Stimulated activated CD4-positive, alpha-beta T cell treated with anti-CD3 and anti-CD28 coated beads, Interleukin-1b, Interleukin-23, amount 100 ng/mL, for 1 hour (primary cell): Measurements from ENCODE around the gene SREBF2.

Experiments used
- DNase-seq, 2 donors: peaks; one replicate each; pipeline ENCODE4 v3.0.0-alpha.2; 2020; ENCODE audit warnings: low read depth in 2 of 2

Gene SREBF2

DNA sequence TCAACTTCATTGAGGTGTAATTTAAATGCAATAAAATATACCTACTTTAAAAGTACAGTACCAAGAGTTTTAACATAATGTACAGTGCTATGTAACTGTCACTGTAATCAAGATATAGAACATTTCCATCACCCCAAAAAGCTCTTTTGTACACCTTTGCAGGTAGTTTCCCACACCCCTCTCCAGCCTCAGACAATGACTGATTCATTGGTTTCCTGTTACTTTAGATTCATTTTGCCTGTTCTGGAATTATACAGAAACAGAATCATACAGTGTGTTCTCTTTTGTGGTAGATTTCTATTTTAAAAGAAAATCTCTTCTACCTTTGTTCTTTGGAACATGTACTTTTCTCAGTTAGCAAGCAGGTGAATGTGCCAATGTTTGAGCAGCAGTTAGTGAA is 43.8 kb downstream of the SREBF2 start:
- DNase-seq: no peak

GRCh38 chr22:41880653-41881052 is 47.7 kb downstream of the SREBF2 start:
- no peak for DNase-seq

DNA sequence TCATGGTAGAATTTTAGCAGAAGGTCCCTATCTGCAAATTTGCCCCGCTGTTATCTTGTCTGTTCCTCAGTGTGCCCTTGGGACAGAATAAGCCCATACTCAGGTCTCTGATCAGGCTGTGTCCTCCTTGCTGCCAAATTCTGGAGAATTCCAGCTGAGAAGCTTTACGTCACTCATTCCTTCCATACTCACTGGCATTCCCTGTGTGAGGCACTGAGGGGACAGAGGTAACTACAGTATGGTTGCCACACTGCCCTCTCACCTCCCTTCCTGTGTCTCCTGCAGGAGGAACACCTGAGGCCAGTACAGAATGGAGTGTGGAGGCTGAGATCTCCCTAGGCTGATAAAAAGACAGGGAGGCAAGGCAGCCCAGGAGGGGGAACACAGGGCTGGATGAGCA is 50.5 kb downstream of the SREBF2 start:
- no peak for DNase-seq

- DNase-seq: no peak
Measured at GRCh38 chr22:41885116-41885515, 52.2 kb downstream of the SREBF2 start.

DNA sequence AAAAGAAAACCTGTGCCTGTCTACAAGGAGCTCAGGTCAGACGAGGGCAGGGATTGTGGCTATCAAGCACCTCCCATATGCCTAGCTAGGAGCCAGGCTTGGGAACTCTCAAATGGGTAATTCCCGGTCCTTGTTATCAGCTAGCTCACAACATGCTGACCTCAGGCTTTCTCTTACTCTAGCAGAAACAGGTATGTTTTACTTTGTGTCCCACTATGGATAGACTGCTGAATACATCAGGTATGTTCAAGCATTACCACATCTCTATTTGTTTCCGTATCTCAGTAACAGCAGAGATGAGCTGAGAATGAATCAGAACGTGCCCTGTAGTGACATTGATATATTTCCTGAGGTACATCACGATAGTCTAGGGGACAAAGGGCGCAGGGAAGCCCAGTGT is 52.6 kb downstream of the SREBF2 start:
- no peak for DNase-seq

DNA sequence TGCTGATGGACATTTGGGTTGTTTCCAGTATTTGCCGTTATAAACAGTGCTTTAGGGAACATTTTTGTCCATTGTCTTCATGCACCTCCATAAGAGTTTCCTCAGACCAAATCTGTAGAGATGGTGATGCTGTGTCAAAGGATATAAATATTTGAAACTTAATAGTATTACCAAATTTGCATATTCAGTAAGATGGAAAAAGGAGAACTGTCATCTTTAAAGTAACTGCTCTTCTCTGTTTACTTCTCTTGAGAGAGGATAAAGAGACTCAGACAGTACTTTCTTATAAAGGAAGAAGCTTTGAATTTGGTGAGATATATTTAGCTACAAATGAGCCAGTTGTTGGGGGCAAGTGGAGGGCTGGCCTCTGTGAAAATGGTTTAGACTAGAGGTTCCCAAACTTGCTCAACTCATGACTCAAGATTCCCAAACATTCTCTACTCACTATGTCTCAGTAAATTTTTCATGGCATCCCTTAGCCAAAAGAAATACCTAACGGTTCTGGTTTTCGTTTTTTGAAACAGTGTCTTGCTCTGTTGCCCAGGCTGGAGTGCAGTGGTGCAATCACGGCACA is 55.8 kb downstream of the SREBF2 start:
- no peak for DNase-seq

DNA sequence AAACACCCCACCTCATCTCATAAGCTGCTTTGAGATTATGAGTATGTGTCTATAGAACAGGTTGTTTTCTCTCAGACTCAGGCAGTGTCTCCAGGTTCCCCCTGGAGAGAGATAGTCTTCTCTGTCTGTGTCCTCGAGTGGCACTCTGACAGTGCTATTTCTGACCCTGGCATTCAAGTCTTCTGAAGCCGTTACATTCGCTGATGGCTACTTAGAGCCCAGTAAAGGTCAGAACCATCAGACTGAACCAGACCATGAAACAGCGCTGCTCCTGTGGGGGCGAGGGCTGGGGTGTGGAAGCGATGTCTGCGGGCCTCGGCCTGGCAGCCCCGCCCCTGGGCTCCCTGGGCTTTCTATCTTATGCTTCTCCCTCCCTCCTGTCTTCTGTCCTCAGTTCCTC is 58.5 kb downstream of the SREBF2 start:
- DNase-seq: no peak

DNA sequence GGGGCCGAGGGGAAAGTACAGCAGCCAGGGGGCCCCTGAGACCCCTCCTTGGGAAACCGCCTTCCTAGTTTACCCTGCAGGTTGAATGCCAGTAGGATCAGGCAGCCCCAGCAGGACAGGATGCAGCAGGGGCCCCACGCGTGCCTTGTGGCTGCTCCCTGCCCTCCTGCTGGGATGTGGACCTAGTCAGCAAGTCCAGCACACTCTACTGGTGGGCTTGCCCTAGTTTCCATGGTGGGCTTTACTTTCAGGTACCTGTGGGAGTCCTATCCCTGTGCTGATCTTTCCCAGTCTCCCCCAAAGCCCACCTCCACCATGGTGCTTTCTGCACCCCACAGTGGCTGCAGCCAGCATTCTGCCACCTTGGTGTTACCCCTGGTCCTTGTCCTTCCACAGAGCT is 59.8 kb downstream of the SREBF2 start:
- no peak for DNase-seq

DNA sequence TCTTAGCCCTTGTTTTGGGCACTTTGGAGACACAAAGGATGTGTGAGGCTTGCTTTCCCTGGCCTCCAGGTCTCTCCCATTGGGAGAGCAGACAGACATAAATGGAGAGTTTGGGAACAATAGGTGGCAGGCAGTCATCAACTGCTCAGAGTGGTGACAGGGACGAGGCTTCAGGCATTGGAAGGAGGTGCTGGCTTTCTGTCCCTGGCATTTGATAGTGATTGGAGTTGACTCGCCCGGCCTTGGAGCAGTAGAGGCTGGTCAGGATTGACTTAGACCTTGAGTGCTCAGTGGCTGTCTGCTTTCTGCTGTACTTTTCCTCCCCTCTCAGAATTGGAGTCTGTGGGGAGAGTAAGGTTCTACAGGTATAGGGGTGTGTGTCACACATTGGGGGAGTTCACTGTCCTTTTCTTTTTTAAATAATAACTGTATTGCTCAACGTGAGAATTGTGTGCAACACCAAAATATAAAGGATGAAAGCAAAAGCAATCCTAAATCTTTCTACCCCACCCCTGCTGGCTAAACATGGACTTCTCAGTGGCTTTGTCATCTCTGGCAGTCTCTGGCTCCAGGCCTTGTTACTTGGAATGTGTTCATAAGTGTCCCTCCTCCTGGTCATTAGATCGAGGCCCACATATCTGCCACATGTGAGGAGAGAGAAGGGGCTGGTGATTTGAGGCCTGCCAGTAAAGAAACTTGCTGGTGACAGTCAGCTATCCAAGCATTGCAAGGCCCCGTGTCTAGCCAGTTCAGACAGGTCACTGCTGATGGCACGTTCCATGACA is 60.9 kb downstream of the SREBF2 start:
- DNase-seq: no peak

- no peak for DNase-seq
Measured at GRCh38 chr22:41898645-41899044, 65.7 kb downstream of the SREBF2 start.

- DNase-seq: no peak
Measured at GRCh38 chr22:41899110-41899509, 66.2 kb downstream of the SREBF2 start.

GRCh38 chr22:41899992-41900651 is 67.2 kb downstream of the SREBF2 start:
- no peak for DNase-seq

- DNase-seq: no peak
Measured at GRCh38 chr22:41900652-41901312, 67.9 kb downstream of the SREBF2 start.

DNA sequence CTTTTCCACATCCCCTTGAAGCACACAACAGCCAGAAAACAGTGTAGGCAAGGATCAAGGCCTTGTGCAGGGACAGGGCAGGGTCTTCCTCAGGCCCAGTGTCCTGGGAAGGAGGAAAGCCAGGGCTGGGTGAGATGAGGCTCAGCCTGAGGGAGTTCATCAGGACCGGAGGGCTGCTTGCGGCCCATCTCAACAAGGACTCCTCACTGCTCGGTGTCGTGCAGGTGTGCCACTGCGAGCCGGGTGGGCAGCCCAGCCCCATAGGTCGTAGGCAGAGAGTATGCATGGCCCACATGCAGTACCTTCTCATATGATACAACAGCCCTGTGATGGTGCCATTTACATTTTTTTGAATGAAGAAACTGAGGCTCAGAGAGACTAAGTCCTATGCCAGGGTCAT is 69.1 kb downstream of the SREBF2 start:
- no peak for DNase-seq

- DNase-seq: no peak
Measured at GRCh38 chr22:41902932-41903421, 70.1 kb downstream of the SREBF2 start.

- no peak for DNase-seq
Measured at GRCh38 chr22:41904450-41905410, 71.8 kb downstream of the SREBF2 start.

DNA sequence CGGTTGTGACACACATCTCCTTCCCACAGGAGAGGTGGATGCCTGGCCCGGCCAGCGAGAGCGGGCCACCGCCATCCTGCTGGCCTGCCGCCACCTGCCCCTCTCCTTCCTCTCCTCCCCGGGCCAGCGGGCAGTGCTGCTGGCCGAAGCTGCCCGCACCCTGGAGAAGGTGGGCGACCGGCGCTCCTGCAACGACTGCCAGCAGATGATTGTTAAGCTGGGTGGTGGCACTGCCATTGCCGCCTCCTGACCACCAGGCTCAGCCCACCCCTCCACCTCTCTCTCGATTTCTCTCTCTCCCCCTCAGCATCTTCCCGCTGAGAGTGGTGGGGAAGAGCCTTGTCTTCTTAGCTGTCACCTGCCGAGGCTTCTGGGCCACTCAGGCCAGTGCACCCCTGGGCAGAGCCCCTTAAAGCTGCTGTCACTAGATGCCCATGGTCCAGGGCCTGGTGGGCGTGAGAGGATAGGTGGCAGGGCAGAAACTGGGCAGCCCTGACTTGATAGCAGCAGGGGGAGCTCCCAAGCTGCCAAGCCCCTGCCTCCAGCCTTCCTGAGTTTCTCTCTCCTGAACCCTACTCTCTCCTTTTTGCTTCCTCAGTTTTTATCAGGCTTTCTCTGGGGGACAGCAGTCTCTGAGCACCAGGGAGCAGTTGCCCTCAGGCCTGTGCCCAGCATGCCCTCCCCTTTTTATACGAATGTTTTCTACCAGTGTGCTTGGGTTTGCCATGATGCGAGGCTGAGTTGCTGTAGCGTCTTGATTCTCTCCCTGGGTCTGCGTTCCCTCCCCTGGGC is 72.7 kb downstream of the SREBF2 start:
- DNase-seq: no peak

DNA sequence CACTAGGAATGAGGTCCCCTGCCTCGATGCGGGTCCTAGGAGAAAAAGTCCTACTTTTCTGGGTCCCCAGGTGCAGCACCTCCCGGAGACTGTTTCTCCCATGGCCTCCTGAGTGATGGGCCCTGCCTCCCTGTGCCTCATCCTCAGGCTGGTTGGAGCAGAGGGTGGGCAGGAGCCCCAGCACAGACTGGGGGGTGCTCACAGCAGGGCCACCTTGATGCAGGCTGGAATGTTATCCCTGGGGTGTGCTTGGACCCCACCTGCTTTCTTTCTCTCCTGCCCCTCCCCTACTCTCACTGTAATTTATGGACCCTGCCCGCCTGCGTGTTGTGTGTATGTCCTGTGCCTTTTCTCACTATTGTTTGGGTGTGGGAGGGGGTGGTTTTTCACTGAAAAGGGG is 73.9 kb downstream of the SREBF2 start:
- no peak for DNase-seq

GRCh38 chr22:41907436-41908401 is 74.8 kb downstream of the SREBF2 start:
- no peak for DNase-seq
